Cardiac muscle cell (in vitro differentiated cells and primary cell): ENCODE data around the gene MDH2. TPM values are rescaled to one million over a fixed set of nuclear protein-coding genes. Genes with fewer than 3 reads are reported as not detected.
"Not testable (repeated sequence)": the region's sequence is repeated elsewhere in the genome, so short reads cannot be mapped to it uniquely, and the experiment has no call there.

Source experiments
- DNase-seq, 2 donors: peaks; one replicate each; pipeline versions ENCODE4 v3.0.0 to v3.0.0-alpha.2; 2010 to 2017; ENCODE audit warnings: low read depth in 1 of 2, low spot score in 1 of 2
- H3K27ac ChIP-seq: fragments of 200-600 bp; sonication (generic); 2 replicates; pipeline ENCODE4 v1.5.1; 2016
- H3K27me3 ChIP-seq: fragments of 200-600 bp; sonication (generic); 2 replicates; pipeline ENCODE4 v1.6.0; 2016; ENCODE audit warnings: control low read depth
- H3K36me3 ChIP-seq: fragments of 200-600 bp; sonication (generic); 2 replicates; pipeline ENCODE4 v1.5.1; 2016; ENCODE audit warnings: control low read depth
- H3K4me1 ChIP-seq: fragments of 200-600 bp; sonication (generic); 2 replicates; pipeline ENCODE4 v1.8.1; 2017; ENCODE audit warnings: low read depth, mild to moderate bottlenecking, mixed run types
- H3K4me3 ChIP-seq: fragments of 200-600 bp; sonication (generic); 2 replicates; pipeline ENCODE4 v1.5.1; 2016; ENCODE audit warnings: mild to moderate bottlenecking
- H3K9me3 ChIP-seq: fragments of 200-600 bp; sonication (generic); 2 replicates; pipeline ENCODE4 v1.5.1; 2017; ENCODE audit warnings: low read depth, mild to moderate bottlenecking, control low read depth
- polyA plus RNA-seq: library from polyadenylated mRNA; unstranded; fragments of >200 nt; fragmentation: Nextera tagmentation; extraction: Ambion mirVana; gene quantifications from 2 replicates; pipeline ENCODE4 v1.2.1, GENCODE V29; 2016
- total RNA-seq: library from RNA; depleted of rRNA; stranded (reverse); fragments of >200 nt; gene quantifications from 2 replicates; pipeline ENCODE4 v1.2.3, GENCODE V29; 2016
- TF ChIP-seq, protein P1 (sequence below): IDR thresholded peaks from 2 replicates; pipeline ENCODE4 v1.5.1; 2012; ENCODE audit warnings: low read depth, mild to moderate bottlenecking, low read length

The MDH2 gene
- total and polyA plus RNA-seq, 2 experiments from 2014 or later, result 242 to 632 TPM

DNA sequence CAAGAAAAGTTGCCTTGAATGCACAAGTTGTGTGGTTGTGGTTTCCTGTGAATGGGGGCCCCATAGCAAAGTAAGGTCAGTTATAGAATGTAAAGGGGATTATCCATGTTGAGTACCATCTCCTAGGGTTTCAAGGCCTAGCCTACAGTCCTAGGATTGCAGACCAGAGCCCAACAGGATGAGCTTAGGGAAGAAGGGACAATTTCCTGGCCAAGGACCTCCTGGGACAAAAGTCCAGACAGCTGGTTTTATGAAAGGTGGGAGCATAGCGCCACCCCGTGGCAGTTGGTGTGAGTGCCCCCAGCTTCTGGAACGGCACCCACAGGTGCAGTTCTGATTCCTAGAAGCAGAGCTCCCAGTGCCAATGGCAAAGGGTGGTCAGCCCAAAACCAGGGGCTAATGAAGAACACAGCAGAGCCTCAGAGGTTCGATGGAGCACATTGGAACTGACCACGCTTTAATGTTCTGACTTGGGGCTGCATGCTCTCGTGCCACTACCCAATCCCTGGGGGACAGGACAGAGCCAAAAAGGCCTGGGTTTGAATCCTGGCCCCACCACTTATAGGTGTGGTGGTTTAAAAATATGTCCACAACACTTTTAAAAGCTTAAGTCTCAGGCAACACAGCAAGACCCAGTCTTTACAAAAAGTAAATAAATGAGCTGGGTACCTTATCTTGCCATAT is 27.7 kb upstream of the MDH2 start:
- H3K9me3 ChIP-seq, result no peaks in the 10 kb centered on the region
- DNase-seq, result peak; percentile 73 to 82
- H3K36me3 ChIP-seq, result no peaks in the 10 kb centered on the region
- peaks cover 8% of the 10 kb centered on the region for H3K4me1 ChIP-seq
- no peaks in the 10 kb centered on the region for H3K27me3 ChIP-seq
- no peak overlapping the region for H3K27ac ChIP-seq
- TF ChIP-seq, protein P1, sequence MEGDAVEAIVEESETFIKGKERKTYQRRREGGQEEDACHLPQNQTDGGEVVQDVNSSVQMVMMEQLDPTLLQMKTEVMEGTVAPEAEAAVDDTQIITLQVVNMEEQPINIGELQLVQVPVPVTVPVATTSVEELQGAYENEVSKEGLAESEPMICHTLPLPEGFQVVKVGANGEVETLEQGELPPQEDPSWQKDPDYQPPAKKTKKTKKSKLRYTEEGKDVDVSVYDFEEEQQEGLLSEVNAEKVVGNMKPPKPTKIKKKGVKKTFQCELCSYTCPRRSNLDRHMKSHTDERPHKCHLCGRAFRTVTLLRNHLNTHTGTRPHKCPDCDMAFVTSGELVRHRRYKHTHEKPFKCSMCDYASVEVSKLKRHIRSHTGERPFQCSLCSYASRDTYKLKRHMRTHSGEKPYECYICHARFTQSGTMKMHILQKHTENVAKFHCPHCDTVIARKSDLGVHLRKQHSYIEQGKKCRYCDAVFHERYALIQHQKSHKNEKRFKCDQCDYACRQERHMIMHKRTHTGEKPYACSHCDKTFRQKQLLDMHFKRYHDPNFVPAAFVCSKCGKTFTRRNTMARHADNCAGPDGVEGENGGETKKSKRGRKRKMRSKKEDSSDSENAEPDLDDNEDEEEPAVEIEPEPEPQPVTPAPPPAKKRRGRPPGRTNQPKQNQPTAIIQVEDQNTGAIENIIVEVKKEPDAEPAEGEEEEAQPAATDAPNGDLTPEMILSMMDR, result peak; percentile 92
- H3K4me3 ChIP-seq, result no peak overlapping the region

- TF ChIP-seq, protein P1, result no peak
- H3K9me3 ChIP-seq, result no peaks in the 10 kb centered on the region
- H3K4me1 ChIP-seq, result no peaks in the 10 kb centered on the region
- no peaks in the 10 kb centered on the region for H3K36me3 ChIP-seq
- DNase-seq, result no peak
- H3K27me3 ChIP-seq, result no peaks in the 10 kb centered on the region
- no peak overlapping the region for H3K27ac ChIP-seq
- no peak overlapping the region for H3K4me3 ChIP-seq
Measured at GRCh38 chr7:76022026-76022780, 25.7 kb upstream of the MDH2 start.

GRCh38 chr7:76023002-76023401 is 24.9 kb upstream of the MDH2 start:
- DNase-seq, result no peak
- H3K4me3 ChIP-seq, result no peak overlapping the region
- H3K36me3 ChIP-seq, result peaks cover 3% of the 10 kb centered on the region
- H3K4me1 ChIP-seq, result no peaks in the 10 kb centered on the region
- TF ChIP-seq, protein P1, result no peak
- H3K27ac ChIP-seq, result no peak overlapping the region
- no peaks in the 10 kb centered on the region for H3K27me3 ChIP-seq
- no peaks in the 10 kb centered on the region for H3K9me3 ChIP-seq

DNA sequence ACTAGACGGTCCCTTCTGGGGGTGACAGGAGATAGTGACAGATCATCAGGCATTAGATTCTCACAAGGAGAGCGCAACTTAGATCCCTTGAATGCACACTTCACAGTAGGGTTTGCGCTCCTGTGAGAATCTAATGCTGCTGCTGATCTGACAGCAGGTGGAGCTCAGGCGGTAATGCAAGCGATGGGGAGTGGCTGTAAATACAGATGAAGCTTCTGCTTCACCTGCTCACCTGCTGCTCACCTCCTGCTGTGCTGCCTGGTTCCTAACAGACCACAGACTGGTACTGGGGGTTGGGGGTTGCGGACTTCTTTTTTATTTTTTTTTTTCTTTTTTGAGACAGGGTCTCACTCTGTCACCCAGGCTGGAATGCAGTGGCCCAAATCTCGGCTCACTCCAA is 18.2 kb upstream of the MDH2 start:
- DNase-seq, H3K27ac ChIP-seq, H3K27me3 ChIP-seq, H3K4me1 ChIP-seq, H3K4me3 ChIP-seq, H3K9me3 ChIP-seq: not testable (repeated sequence)
- H3K36me3 ChIP-seq, result peaks cover 12% of the 10 kb centered on the region

GRCh38 chr7:76031964-76032363 is 15.9 kb upstream of the MDH2 start:
- Histone ChIP-seq H3K4me1 (no peaks in the 10 kb centered on the region), H3K27me3 (no peaks in the 10 kb centered on the region), H3K4me3 (no peak overlapping the region), H3K36me3 (peaks cover 12% of the 10 kb centered on the region), H3K9me3 (no peaks in the 10 kb centered on the region), H3K27ac (no peak overlapping the region)
- DNase-seq, result no peak
- TF ChIP-seq, protein P1, result no peak

GRCh38 chr7:76037310-76037709 is 10.6 kb upstream of the MDH2 start:
- H3K4me3 ChIP-seq, result no peak overlapping the region
- no peaks in the 10 kb centered on the region for H3K36me3 ChIP-seq
- H3K4me1 ChIP-seq, result peaks cover 17% of the 10 kb centered on the region
- TF ChIP-seq, protein P1, result no peak
- no peak overlapping the region for H3K27ac ChIP-seq
- no peaks in the 10 kb centered on the region for H3K27me3 ChIP-seq
- DNase-seq, result peak in 1 of 2 donors; percentile 43
- no peaks in the 10 kb centered on the region for H3K9me3 ChIP-seq
